ENCODE data around the gene RASGRF2.

GRCh38 chr5:80957031-80957761 is 3.0 kb upstream of the RASGRF2 start:
- TF ChIP-seq CTCF (IDR thresholded peaks at IDR 0.05 in 8 of 11, conservative IDR thresholded peaks at IDR 0.05 in 3 of 11), result no peak
- no peak for TF ChIP-seq POLR2A (IDR thresholded peaks at IDR 0.05)
- no peak for TF ChIP-seq POLR2AphosphoS5 (IDR thresholded peaks at IDR 0.05)

Data from spleen (tissue), 7 donors.